IMR-90 (cell line): Measurements from ENCODE around the gene WNT11. TPM values are rescaled to one million over a fixed set of nuclear protein-coding genes. Genes with fewer than 3 reads are reported as not detected.

Experiments
- ATAC-seq: fragments of 200-7000 bp; cut with Tn5 transposase; 2 replicates; pipeline ENCODE4 v1.9.1; 2020; ENCODE audit warnings: low read depth, mild to moderate bottlenecking, moderate library complexity
- BruUV-seq: library from RNA; stranded (reverse); fragments of 400-500 nt; replicated peaks from 2 replicates; lab custom pipeline; 2021; lab: Mats Ljungman, UMichigan
- CTCF ChIA-PET: fragments of 300-600 bp; formaldehyde crosslinking; extraction: SDS; loops from one replicate; lab custom pipeline; 2021; ENCODE audit warnings: antibody characterized with exemption; lab: Yijun Ruan, JAX
- POLR2A ChIA-PET: fragments of 300-600 bp; sonication (Branson Sonifier 250); formaldehyde crosslinking; loops from one replicate; lab custom pipeline; 2022; ENCODE audit warnings: antibody characterized with exemption; ENCODE audit not compliant: unreplicated experiment; lab: Charles Lee
- DNase-seq: peaks from one replicate; pipeline ENCODE4 v3.0.0; 2013
- H2AFZ ChIP-seq: replicated peaks from 2 replicates; pipeline ENCODE3; 2013; ENCODE audit warnings: low read length, mild to moderate bottlenecking; ENCODE audit not compliant: poor library complexity
- H2AK5ac ChIP-seq: 2 replicates; pipeline ENCODE4 v1.6.1; 2013; ENCODE audit warnings: low read depth, low read length, inconsistent platforms
- H2AK9ac ChIP-seq: replicated peaks from 2 replicates; pipeline ENCODE3; 2013; ENCODE audit warnings: mild to moderate bottlenecking, low read depth, low read length, moderate library complexity; ENCODE audit not compliant: poor library complexity
- H2BK120ac ChIP-seq: 2 replicates; pipeline ENCODE4 v1.6.1; 2013; ENCODE audit warnings: low read depth, low read length, inconsistent platforms
- H2BK15ac ChIP-seq: 3 replicates; pipeline ENCODE4 v1.6.1; 2013; ENCODE audit warnings: low read depth, low read length, inconsistent platforms
- H2BK20ac ChIP-seq: 2 replicates; pipeline ENCODE4 v1.6.1; 2013; ENCODE audit warnings: low read depth, mild to moderate bottlenecking, inconsistent platforms, low read length, moderate library complexity
- H2BK5ac ChIP-seq: 2 replicates; pipeline ENCODE4 v1.6.1; 2013; ENCODE audit warnings: mild to moderate bottlenecking, low read depth, low read length, inconsistent platforms; ENCODE audit not compliant: poor library complexity, severe bottlenecking
- H3K14ac ChIP-seq: replicated peaks from 2 replicates; pipeline ENCODE4 v1.6.1; 2013; ENCODE audit warnings: low read depth, low read length, inconsistent platforms
- H3K18ac ChIP-seq: 2 replicates; pipeline ENCODE4 v1.6.1; 2013; ENCODE audit warnings: low read depth, low read length, control low read depth
- H3K23ac ChIP-seq: 2 replicates; pipeline ENCODE4 v1.6.1; 2013; ENCODE audit warnings: low read depth, low read length, inconsistent platforms
- H3K27ac ChIP-seq: 2 replicates; pipeline ENCODE4 v1.5.1; 2013; ENCODE audit warnings: mild to moderate bottlenecking, control low read depth, low read length; ENCODE audit not compliant: insufficient read depth
- H3K27me3 ChIP-seq: 2 replicates; pipeline ENCODE4 v1.6.1; 2013; ENCODE audit warnings: low read length; ENCODE audit not compliant: control insufficient read depth, insufficient read depth
- H3K36me3 ChIP-seq: 2 replicates; pipeline ENCODE4 v1.6.1; 2013; ENCODE audit warnings: low read length, mixed read lengths; ENCODE audit not compliant: control insufficient read depth, insufficient read depth
- H3K4ac ChIP-seq: 2 replicates; pipeline ENCODE4 v1.6.1; 2013; ENCODE audit warnings: low read depth, low read length, inconsistent platforms
- H3K4me1 ChIP-seq: 2 replicates; pipeline ENCODE4 v1.6.1; 2013; ENCODE audit warnings: low read length, mixed read lengths; ENCODE audit not compliant: control insufficient read depth, insufficient read depth
- H3K4me2 ChIP-seq: 2 replicates; pipeline ENCODE4 v1.6.1; 2013; ENCODE audit warnings: low read depth, mild to moderate bottlenecking, control low read depth, low read length, moderate library complexity
- H3K4me3 ChIP-seq: 2 replicates; pipeline ENCODE4 v1.5.1; 2013; ENCODE audit warnings: low read depth, mild to moderate bottlenecking, control low read depth, low read length, moderate library complexity; ENCODE audit not compliant: insufficient read depth
- H3K56ac ChIP-seq: 2 replicates; pipeline ENCODE4 v1.6.1; 2013; ENCODE audit warnings: low read length, inconsistent platforms; ENCODE audit not compliant: insufficient read depth; ENCODE audit errors: extremely low read depth
- H3K79me1 ChIP-seq, 2 experiments: 2 replicates each; pipeline ENCODE4 v1.6.1; 2013; ENCODE audit warnings: low read length in 2 of 2, inconsistent platforms in 1 of 2, low read depth in 1 of 2
- H3K9ac ChIP-seq: 2 replicates; pipeline ENCODE4 v1.6.1; 2013; ENCODE audit warnings: low read depth, low read length, control low read depth
- H3K9me1 ChIP-seq: 2 replicates; pipeline ENCODE4 v1.6.1; 2013; ENCODE audit warnings: low read length, inconsistent platforms; ENCODE audit not compliant: insufficient read depth
- H3K9me3 ChIP-seq: 2 replicates; pipeline ENCODE4 v1.6.1; 2013; ENCODE audit warnings: low read length; ENCODE audit not compliant: control insufficient read depth, insufficient read depth
- H4K20me1 ChIP-seq: 2 replicates; pipeline ENCODE4 v1.6.1; 2013; ENCODE audit warnings: low read length, inconsistent platforms; ENCODE audit not compliant: insufficient read depth
- H4K5ac ChIP-seq: 2 replicates; pipeline ENCODE4 v1.6.1; 2013; ENCODE audit warnings: mild to moderate bottlenecking, low read depth, low read length, control low read depth
- H4K8ac ChIP-seq, 2 experiments: 2 replicates each; pipeline ENCODE4 v1.6.1; 2013; ENCODE audit warnings: low read depth in 2 of 2, low read length in 2 of 2, control low read depth in 1 of 2, inconsistent platforms in 1 of 2
- H4K91ac ChIP-seq: 2 replicates; pipeline ENCODE4 v1.6.1; 2013; ENCODE audit warnings: low read depth, low read length, inconsistent platforms; ENCODE audit not compliant: insufficient read depth
- BHLHE40 ChIP-seq: fragments of 150-350 bp; IDR thresholded peaks from 2 replicates; pipeline ENCODE4 v1.6.1; 2016; ENCODE audit warnings: mild to moderate bottlenecking, low read depth, low read length
- CEBPB ChIP-seq: IDR thresholded peaks from 2 replicates; pipeline ENCODE4 v1.6.1; 2012; ENCODE audit warnings: low read depth, low read length, improper control_type of control experiment
- FOS ChIP-seq: fragments of 150-350 bp; IDR thresholded peaks from 2 replicates; pipeline ENCODE4 v1.6.1; 2016; ENCODE audit warnings: low read depth, low read length
- MAZ ChIP-seq: IDR thresholded peaks from 2 replicates; pipeline ENCODE4 v1.6.1; 2012; ENCODE audit warnings: low read depth, mild to moderate bottlenecking, low read length, improper control_type of control experiment, moderate library complexity, borderline replicate concordance
- SMC3 ChIP-seq: fragments of 150-350 bp; IDR thresholded peaks from 2 replicates; pipeline ENCODE4 v1.6.1; 2016; ENCODE audit warnings: low read depth, mild to moderate bottlenecking, antibody characterized with exemption, low read length, moderate library complexity
- WGBS, 2 experiments: methylation state at CpG; one replicate each; pipeline versions ENCODE4 v1.1.5 to v1.1.7; 2013; ENCODE audit warnings: missing lambda C conversion rate in 2 of 2; ENCODE audit not compliant: insufficient read length in 1 of 2; ENCODE audit errors: extremely low coverage in 2 of 2; 5-methylcytosine and 5-hydroxymethylcytosine counted together
- dilution Hi-C: fragments of 300-500 bp; cut with HindIII; formaldehyde crosslinking; loops from one replicate; pipeline ENCODE4 v1.14.3; 2018; ENCODE audit warnings: low sequenced_read_pairs; ENCODE audit not compliant: unreplicated experiment
- in situ Hi-C: fragments of 300-500 bp; cut with MboI; formaldehyde crosslinking; loops from 3 replicates; pipeline ENCODE4 v1.14.3; 2019; ENCODE audit warnings: low sequenced_read_pairs, inconsistent platforms, mixed read lengths
- intact Hi-C: fragments of 100-400 bp; cut with micrococcal nuclease; formaldehyde crosslinking; loops from 2 replicates; pipeline ENCODE4 v1.10.0; 2022
- polyA plus RNA-seq, 3 experiments: library from polyadenylated mRNA; depleted of rRNA; stranded (reverse); fragments of >200 nt; gene quantifications; 2 replicates each; pipeline ENCODE4 v1.2.3, GENCODE V29; 2012; ENCODE audit warnings: low replicate concordance in 1 of 3
- total RNA-seq: library from RNA; depleted of rRNA; stranded (reverse); fragments of >200 nt; gene quantifications from 2 replicates; pipeline ENCODE4 v1.2.3, GENCODE V29; 2012

WNT11 gene
- total and polyA plus RNA-seq, 2 of the 4 experiments (the other 2 are of a cell fraction): 0.10 TPM; not detected in 1

DNA sequence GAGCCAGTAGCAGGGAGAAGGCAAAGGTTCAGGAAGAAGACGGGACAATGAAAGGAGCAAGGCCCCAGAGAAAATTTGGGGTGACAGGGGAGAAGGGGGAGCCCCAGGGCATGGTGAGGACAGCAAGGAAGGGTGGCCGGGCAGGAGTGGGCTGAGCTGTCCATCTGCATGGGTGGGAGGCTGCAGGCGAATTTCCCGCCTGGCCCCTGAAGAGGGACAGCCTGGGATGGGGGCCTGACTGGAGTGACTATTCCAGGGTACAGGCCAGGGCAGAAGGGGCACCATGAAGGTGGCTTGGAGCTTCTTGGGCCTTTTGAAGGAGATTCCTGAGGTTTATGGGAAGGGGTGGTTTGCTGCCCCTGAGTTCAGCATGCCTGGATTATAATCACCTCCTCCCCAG lies 56.2 kb downstream of the WNT11 start:
- H3K4me3 ChIP-seq: no peak overlapping the region
- POLR2A ChIA-PET: no interaction called here
- no peak overlapping the region for H2AK5ac ChIP-seq

More for the DNA sequence above, 56.2 kb downstream of the WNT11 start:
- no peak overlapping the region for H3K4me2 ChIP-seq
- ATAC-seq (no peak), DNase-seq (no peak)
- H2BK20ac ChIP-seq: no peak overlapping the region
- intact Hi-C loops (loop anchor here (5.0 kb wide), 2 partner anchors 167 to 348 kb away; no protein-coding TSS in a partner anchor), in situ Hi-C loops (loop anchor here (5.0 kb wide), 1 partner anchor 258 kb away; no protein-coding TSS in a partner anchor), dilution Hi-C loops (no loop called here)
- no peak overlapping the region for H3K23ac ChIP-seq
- no peak overlapping the region for H2AK9ac ChIP-seq
- no peak overlapping the region for H3K56ac ChIP-seq
- H3K9me3 ChIP-seq: no peaks in the 10 kb centered on the region
- H3K14ac ChIP-seq: no peak overlapping the region
- no peak overlapping the region for H3K9ac ChIP-seq
- H4K91ac ChIP-seq: no peak overlapping the region
- H4K8ac ChIP-seq: no peak overlapping the region
- no peaks in the 10 kb centered on the region for H4K20me1 ChIP-seq
- no peak overlapping the region for H4K5ac ChIP-seq
- no peaks in the 10 kb centered on the region for H3K79me1 ChIP-seq
- H2BK15ac ChIP-seq: no peak overlapping the region
- no peak overlapping the region for H2BK120ac ChIP-seq
- CTCF ChIA-PET: no interaction called here
- no peaks in the 10 kb centered on the region for H3K4me1 ChIP-seq
- no peak overlapping the region for H2AFZ ChIP-seq
- peaks cover 6% of the 10 kb centered on the region; the same call in 1 of the 2 replicates for H3K9me1 ChIP-seq
- H3K27ac ChIP-seq: no peak overlapping the region
- TF ChIP-seq CEBPB (no peak), FOS (no peak), MAZ (no peak), BHLHE40 (no peak), SMC3 (no peak)
- H3K4ac ChIP-seq: no peak overlapping the region
- 75% methylated on average over 3 of the region's 4 CpGs; no CpG with 5 or more reads in 1 of the 2 experiments for WGBS, 2 experiments
- H3K18ac ChIP-seq: no peak overlapping the region
- no peak overlapping the region for H2BK5ac ChIP-seq
- H3K36me3 ChIP-seq: no peaks in the 10 kb centered on the region
- H3K27me3 ChIP-seq: peaks cover 2% of the 10 kb centered on the region; the same call in 1 of the 2 replicates
- BruUV-seq: no TSS peak
